NB4 (cell line): Measurements from ENCODE around the gene OTOF.
A peak's percentile ranks its signal among the peaks of the same experiment; 100 is the strongest.

Source experiments
- DNase-seq: peaks from one replicate; pipeline ENCODE4 v3.0.0; 2010; ENCODE audit warnings: low read depth
- H3K4me3 ChIP-seq: one replicate; pipeline ENCODE4 v1.5.1; 2011; ENCODE audit warnings: mild to moderate bottlenecking, low read depth, low read length, moderate library complexity
- CTCF ChIP-seq: IDR thresholded peaks from one replicate; pipeline ENCODE4 v1.5.1; 2012; ENCODE audit warnings: low read depth, low read length
- MAX ChIP-seq: IDR thresholded peaks from 2 replicates; pipeline ENCODE4 v1.6.1; 2011; ENCODE audit warnings: low read depth, low read length
- MYC ChIP-seq: IDR thresholded peaks from 2 replicates; pipeline ENCODE4 v1.6.1; 2011; ENCODE audit warnings: low read depth, low read length
- POLR2A ChIP-seq: IDR thresholded peaks from 2 replicates; pipeline ENCODE4 v1.6.1; 2011; ENCODE audit warnings: mild to moderate bottlenecking; ENCODE audit not compliant: insufficient read length; ENCODE audit errors: extremely low read depth

The OTOF gene

GRCh38 chr2:26479131-26479788, 1.3 kb upstream of the OTOF start:
- TF ChIP-seq MAX = no peak
- TF ChIP-seq CTCF = no peak
- no peak for TF ChIP-seq POLR2A
- TF ChIP-seq MYC = no peak
- no peak for DNase-seq
- no peak overlapping the region for H3K4me3 ChIP-seq

GRCh38 chr2:26478366-26478765, 442 bp upstream of the OTOF start:
- H3K4me3 ChIP-seq = no peak overlapping the region
- TF ChIP-seq POLR2A = no peak
- no peak for TF ChIP-seq MAX
- no peak for TF ChIP-seq CTCF
- TF ChIP-seq MYC = no peak
- no peak for DNase-seq

- DNase-seq = peak; percentile 39
- no peak for TF ChIP-seq MYC
- no peak for TF ChIP-seq CTCF
- TF ChIP-seq POLR2A = no peak
- TF ChIP-seq MAX = no peak
- no peak overlapping the region for H3K4me3 ChIP-seq
These were observed 606 bp downstream of the OTOF start for GRCh38 chr2:26477126-26477910.

GRCh38 chr2:26475832-26476501, 2.0 kb downstream of the OTOF start:
- DNase-seq = no peak
- H3K4me3 ChIP-seq = no peak overlapping the region
- TF ChIP-seq MYC = no peak

GRCh38 chr2:26475037-26475436, 2.9 kb downstream of the OTOF start:
- DNase-seq = no peak
- TF ChIP-seq POLR2A (no peak), CTCF (no peak), MYC (no peak), MAX (no peak)
- H3K4me3 ChIP-seq = no peak overlapping the region

GRCh38 chr2:26474261-26474785, 3.6 kb downstream of the OTOF start:
- TF ChIP-seq CTCF (no peak), POLR2A (no peak), MAX (no peak), MYC (no peak)
- H3K4me3 ChIP-seq = no peak overlapping the region
- no peak for DNase-seq
